Subcutaneous adipose tissue (tissue), 4 donors: ENCODE data around the gene PELO. TPM values are rescaled to one million over a fixed set of nuclear protein-coding genes. Genes with fewer than 3 reads are reported as not detected.

Experiments used
- CTCF ChIP-seq: fragments of 450-650 bp; IDR thresholded peaks from one replicate; pipeline ENCODE4 v1.5.1; 2016; ENCODE audit warnings: low read depth, mild to moderate bottlenecking, control low read depth, antibody characterized with exemption, moderate library complexity
- total RNA-seq, 4 donors: library from RNA; depleted of rRNA; stranded (reverse); fragments of >200 nt; gene quantifications; one replicate each; pipeline ENCODE4 v1.1.0, GENCODE V29; 2016

Gene PELO
- total RNA-seq, 4 donors from 2014 or later: 8.8 to 23.9 (median 11.9) TPM

- no peak for TF ChIP-seq CTCF
Measured at GRCh38 chr5:52794519-52794918, 6.8 kb downstream of the PELO start.

GRCh38 chr5:52796031-52796430 is 8.3 kb downstream of the PELO start:
- no peak for TF ChIP-seq CTCF

GRCh38 chr5:52796516-52797103 is 8.9 kb downstream of the PELO start:
- TF ChIP-seq CTCF: no peak

- TF ChIP-seq CTCF: no peak
Measured at GRCh38 chr5:52798938-52799337, 11.2 kb downstream of the PELO start.

GRCh38 chr5:52799358-52799982 is 11.8 kb downstream of the PELO start:
- TF ChIP-seq CTCF: no peak

GRCh38 chr5:52799983-52800393 is 12.3 kb downstream of the PELO start:
- no peak for TF ChIP-seq CTCF

GRCh38 chr5:52800394-52801213 is 12.9 kb downstream of the PELO start:
- TF ChIP-seq CTCF: no peak
